Body of pancreas (tissue), 4 donors: ENCODE measurements around the gene PNMA1. TPM values are rescaled to one million over a fixed set of nuclear protein-coding genes. Genes with fewer than 3 reads are reported as not detected.

Experiments
- ATAC-seq: fragments of 150-250 bp; one replicate; pipeline ENCODE4 v1.9.1; 2016
- DNase-seq, 4 donors: peaks; one replicate each; pipeline ENCODE4 v3.0.0-alpha.2; 2019
- H3K27ac ChIP-seq, 4 donors: fragments of 200-600 bp; sonication (generic); 1 replicate in 3 of 4; 2 replicates in 1 of 4; pipeline versions ENCODE4 v1.5.1 to v1.6.1; 2016 to 2019; ENCODE audit warnings: mild to moderate bottlenecking in 1 of 4, mixed read lengths in 1 of 4, moderate library complexity in 1 of 4
- H3K27me3 ChIP-seq, 2 donors: fragments of 200-600 bp; sonication (generic); one replicate each; pipeline ENCODE4 v1.6.0; 2016; ENCODE audit warnings: mild to moderate bottlenecking in 1 of 2
- H3K36me3 ChIP-seq, 2 donors: fragments of 200-600 bp; sonication (generic); replicated peaks in 1 of 2; 2 replicates each; pipeline ENCODE4 v1.5.1; 2016; ENCODE audit warnings: low read depth in 2 of 2; ENCODE audit not compliant: insufficient read depth in 1 of 2
- H3K4me1 ChIP-seq: fragments of 200-600 bp; sonication (generic); one replicate; pipeline ENCODE4 v1.6.0; 2016
- H3K4me3 ChIP-seq, 2 donors: fragments of 200-600 bp; sonication (generic); 1 replicate in 1 of 2; 2 replicates in 1 of 2; pipeline ENCODE4 v1.5.1; 2016 to 2019
- H3K9me3 ChIP-seq, 3 donors: fragments of 200-600 bp; sonication (generic); 1 replicate in 2 of 3; 2 replicates in 1 of 3; pipeline ENCODE4 v1.5.1; 2016
- CTCF ChIP-seq, 7 experiments: fragments of 450-650 bp in 4 of 7; fragments of 200-600 bp in 3 of 7; sonication (generic) in 3 of 7; IDR thresholded peaks; one replicate each; pipeline ENCODE4 v1.5.1; 2016 to 2019; ENCODE audit warnings: antibody characterized with exemption in 7 of 7
- POLR2A ChIP-seq, 3 donors: fragments of 450-650 bp; IDR thresholded peaks; one replicate each; pipeline ENCODE4 v1.6.1; 2016; ENCODE audit warnings: antibody characterized with exemption in 3 of 3, mild to moderate bottlenecking in 2 of 3
- WGBS, 2 donors: methylation state at CpG; one replicate each; pipeline ENCODE4 v1.1.5; 2017; 5-methylcytosine and 5-hydroxymethylcytosine counted together
- intact Hi-C: fragments of 100-400 bp; cut with DNase I; formaldehyde crosslinking; loops from one replicate; pipeline ENCODE4 v1.15.1; 2023
- total RNA-seq, 2 donors: library from RNA; depleted of rRNA; stranded (reverse); fragments of >200 nt; gene quantifications; one replicate each; pipeline ENCODE4 v1.1.0, GENCODE V29; 2016

Gene PNMA1
- total RNA-seq, 2 donors from 2014 or later = 5.7 to 6.9 TPM

DNA sequence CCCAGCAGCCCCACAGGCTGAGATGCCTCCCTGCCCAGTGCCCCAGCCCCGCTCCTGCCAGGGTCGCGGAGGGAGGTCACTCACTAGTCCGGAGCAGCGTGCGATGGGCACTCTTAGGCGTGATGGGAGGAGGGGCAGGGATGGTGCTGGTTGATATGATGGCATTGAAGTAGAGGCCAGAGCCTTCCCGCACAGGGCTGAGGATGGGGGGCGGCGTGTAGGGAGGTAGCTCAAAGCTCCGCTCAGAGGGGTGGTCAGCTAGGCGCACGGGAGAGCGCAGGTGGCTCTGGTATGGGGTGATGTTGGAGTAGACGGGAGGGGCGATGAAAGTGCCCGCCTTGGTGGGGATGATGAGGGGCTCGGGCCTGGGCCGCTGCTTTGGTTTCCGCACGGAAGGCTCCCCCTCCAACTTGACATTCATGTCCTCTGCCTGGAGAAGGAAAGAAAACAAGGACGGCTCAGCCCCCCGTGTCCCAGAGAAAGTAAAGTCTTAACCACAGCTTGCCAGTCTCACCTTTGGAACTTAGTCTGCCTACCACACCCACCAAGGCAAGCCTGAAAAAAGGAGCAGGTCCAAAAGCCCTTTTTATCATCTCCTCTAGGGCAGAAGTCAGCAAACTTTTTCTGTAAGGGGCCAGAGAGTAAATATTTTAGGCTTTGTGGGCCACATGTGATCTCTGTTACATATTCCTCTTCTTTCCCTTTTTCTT, 15.5 kb upstream of the PNMA1 start:
- H3K4me1 ChIP-seq = peaks cover 18% of the 10 kb centered on the region
- intact Hi-C loops = loop anchor here (5.0 to 10.0 kb wide), 2 partner anchors 98 to 305 kb away; no protein-coding TSS in a partner anchor

DNA sequence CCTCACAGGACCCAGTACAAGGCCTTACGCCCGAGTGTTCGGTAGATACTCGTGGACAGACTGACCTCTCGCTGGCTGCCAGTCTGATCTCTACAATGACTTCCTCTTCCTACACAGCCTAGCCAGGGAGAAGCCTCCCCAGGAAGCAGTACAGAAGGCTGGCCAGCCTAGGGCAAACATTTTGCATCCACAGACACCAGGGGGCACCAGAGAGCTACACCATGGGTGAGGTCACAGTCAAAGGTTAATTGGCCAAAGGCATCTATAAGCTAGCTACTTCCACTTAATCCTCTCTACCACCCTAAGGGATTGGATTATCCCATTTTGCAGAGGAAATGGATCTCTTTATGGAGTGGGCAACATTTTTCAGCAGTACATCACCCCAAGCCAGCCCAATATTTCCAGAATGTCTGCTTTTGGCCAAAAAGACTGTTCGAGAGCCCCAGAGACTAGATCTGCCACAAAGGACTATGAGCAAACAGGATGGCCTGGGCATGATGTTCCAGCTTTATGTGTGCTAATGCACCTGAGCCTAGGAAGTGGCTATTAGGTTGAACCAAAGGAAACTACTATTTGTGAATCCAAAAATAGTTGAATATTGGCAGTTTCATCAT, 14.6 kb upstream of the PNMA1 start:
- Histone ChIP-seq H3K4me3 (no peak overlapping the region), H3K36me3 (peaks cover 7 to 20% of the 10 kb centered on the region in 2 donors), H3K27ac (peak overlapping the region in 3 of 4 donors; percentile 6 to 51 (median 14)), H3K27me3 (no peaks in the 10 kb centered on the region), H3K9me3 (no peaks in the 10 kb centered on the region), H3K4me1 (peaks cover 18% of the 10 kb centered on the region)
- WGBS, 2 donors = 19 to 23% methylated on average over 6 of the region's 6 CpGs
- intact Hi-C loops = loop anchor here (5.0 to 10.0 kb wide), 2 partner anchors 98 to 306 kb away; no protein-coding TSS in a partner anchor
- TF ChIP-seq CTCF (IDR thresholded peaks at IDR 0.05) (peak; percentile 86 to 97 (median 94)), POLR2A (IDR thresholded peaks at IDR 0.05) (no peak)
- peak; percentile 84 to 89 (median 87) for DNase-seq
- ATAC-seq = peak; percentile 79

More for the DNA sequence above, 15.5 kb upstream of the PNMA1 start:
- Histone ChIP-seq H3K27me3 (no peaks in the 10 kb centered on the region), H3K36me3 (peaks cover 7 to 20% of the 10 kb centered on the region in 2 donors), H3K27ac (no peak overlapping the region), H3K4me3 (no peak overlapping the region), H3K9me3 (no peaks in the 10 kb centered on the region)
- 88 to 90% methylated on average over 23 of the region's 23 CpGs for WGBS, 2 donors
- ATAC-seq = no peak
- TF ChIP-seq CTCF (IDR thresholded peaks at IDR 0.05) (no peak), POLR2A (IDR thresholded peaks at IDR 0.05) (no peak)
- peak in 1 of 4 donors; percentile 11 for DNase-seq

- no peaks in the 10 kb centered on the region for H3K9me3 ChIP-seq
- H3K27me3 ChIP-seq = no peaks in the 10 kb centered on the region
- peaks cover 7 to 26% of the 10 kb centered on the region in 2 donors for H3K36me3 ChIP-seq
- no peak overlapping the region for H3K27ac ChIP-seq
- no peak for DNase-seq
- peaks cover 18% of the 10 kb centered on the region for H3K4me1 ChIP-seq
- TF ChIP-seq CTCF (IDR thresholded peaks at IDR 0.05) (no peak), POLR2A (IDR thresholded peaks at IDR 0.05) (no peak)
- no peak overlapping the region for H3K4me3 ChIP-seq
- no peak for ATAC-seq
- intact Hi-C loops = loop anchor here (5.0 to 10.0 kb wide), 2 partner anchors 100 to 308 kb away; no protein-coding TSS in a partner anchor
- 85 to 88% methylated on average over 7 of the region's 7 CpGs for WGBS, 2 donors
Measured at GRCh38 chr14:73727166-73727565, 13.0 kb upstream of the PNMA1 start.

GRCh38 chr14:73726025-73726961, 12.1 kb upstream of the PNMA1 start:
- H3K9me3 ChIP-seq = no peaks in the 10 kb centered on the region
- peak overlapping the region in 1 of 4 donors; percentile 59 for H3K27ac ChIP-seq
- H3K4me3 ChIP-seq = no peak overlapping the region
- no peak for ATAC-seq
- 85 to 91% methylated on average over 9 to 14 of the region's 14 CpGs for WGBS, 2 donors
- intact Hi-C loops = loop anchor here (5.0 to 10.0 kb wide), 2 partner anchors 101 to 309 kb away; no protein-coding TSS in a partner anchor
- peaks cover 15 to 32% of the 10 kb centered on the region in 2 donors for H3K36me3 ChIP-seq
- H3K4me1 ChIP-seq = peaks cover 16% of the 10 kb centered on the region
- TF ChIP-seq POLR2A (IDR thresholded peaks at IDR 0.05) (no peak), CTCF (IDR thresholded peaks at IDR 0.05) (no peak)
- no peaks in the 10 kb centered on the region for H3K27me3 ChIP-seq
- DNase-seq = no peak
